Right atrium auricular region (tissue), 2 donors: ENCODE measurements around the gene LRRC26. TPM values are rescaled to one million over a fixed set of nuclear protein-coding genes. Genes with fewer than 3 reads are reported as not detected.
A peak's percentile ranks its signal among the peaks of the same experiment; 100 is the strongest.

Source experiments
- DNase-seq: peaks from one replicate; pipeline ENCODE4 v3.0.0-alpha.2; 2019; ENCODE audit warnings: low spot score
- H3K27ac ChIP-seq, 2 donors: fragments of 200-600 bp; sonication (generic); 1 replicate in 1 of 2; 2 replicates in 1 of 2; pipeline ENCODE4 v1.5.1; 2016 to 2019
- H3K27me3 ChIP-seq, 2 donors: fragments of 200-600 bp; sonication (generic); one replicate each; pipeline versions ENCODE4 v1.5.1 to v1.6.0; 2017 to 2019
- H3K36me3 ChIP-seq: fragments of 200-600 bp; sonication (generic); one replicate; pipeline ENCODE4 v1.5.1; 2016
- H3K4me1 ChIP-seq, 2 donors: fragments of 200-600 bp; sonication (generic); one replicate each; pipeline versions ENCODE4 v1.5.1 to v1.6.0; 2017 to 2019
- H3K4me3 ChIP-seq, 2 donors: fragments of 200-600 bp; sonication (generic); 1 replicate in 1 of 2; 2 replicates in 1 of 2; pipeline ENCODE4 v1.5.1; 2017 to 2019; ENCODE audit warnings: mild to moderate bottlenecking in 1 of 2, moderate library complexity in 1 of 2
- H3K9me3 ChIP-seq, 2 donors: fragments of 200-600 bp; sonication (generic); one replicate each; pipeline ENCODE4 v1.5.1; 2019
- total RNA-seq, 2 donors: library from RNA; depleted of rRNA; stranded (reverse); fragments of >200 nt; gene quantifications; one replicate each; pipeline ENCODE4 v1.1.0, GENCODE V29; 2016
- TF ChIP-seq, protein P1 (sequence below), 2 donors: fragments of 200-600 bp; sonication (generic); IDR thresholded peaks; one replicate each; pipeline ENCODE4 v1.5.1; 2019; ENCODE audit warnings: antibody characterized with exemption in 2 of 2

The LRRC26 gene, protein sequence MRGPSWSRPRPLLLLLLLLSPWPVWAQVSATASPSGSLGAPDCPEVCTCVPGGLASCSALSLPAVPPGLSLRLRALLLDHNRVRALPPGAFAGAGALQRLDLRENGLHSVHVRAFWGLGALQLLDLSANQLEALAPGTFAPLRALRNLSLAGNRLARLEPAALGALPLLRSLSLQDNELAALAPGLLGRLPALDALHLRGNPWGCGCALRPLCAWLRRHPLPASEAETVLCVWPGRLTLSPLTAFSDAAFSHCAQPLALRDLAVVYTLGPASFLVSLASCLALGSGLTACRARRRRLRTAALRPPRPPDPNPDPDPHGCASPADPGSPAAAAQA
- not detected for total RNA-seq

DNA sequence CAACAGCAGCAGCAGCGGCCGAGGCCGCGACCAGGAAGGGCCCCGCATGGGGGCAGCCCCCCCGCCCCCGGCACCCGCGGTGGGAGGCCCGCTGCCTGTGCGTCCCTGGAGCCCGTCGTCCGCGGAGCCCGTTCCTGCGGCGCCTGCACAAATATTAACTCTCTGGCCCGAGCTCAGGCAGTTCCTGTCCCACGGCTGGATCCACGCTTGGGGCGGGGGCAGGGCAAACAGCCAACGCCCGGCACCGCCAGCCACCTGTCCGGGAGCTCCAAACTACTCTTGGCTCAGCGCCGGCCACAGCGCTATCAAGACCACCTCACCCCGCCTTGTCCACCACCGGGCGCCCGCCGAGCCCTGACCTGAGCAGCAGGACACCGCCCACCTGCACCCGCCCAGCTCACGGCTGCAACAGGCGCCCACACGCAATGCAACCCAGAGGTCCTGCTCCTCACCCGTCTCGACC lies at the start of gene LRRC26:
Gene LRRC26, minus strand, starts transcription at position 156 of the 463 bp plus-strand sequence. Its CDS starts 108 bp downstream, at position 48.
- Histone ChIP-seq H3K4me3 (peak within 1 kb of the TSS; percentile 11 to 48), H3K9me3 (no peaks in the 10 kb centered on the region), H3K27me3 (peaks cover 28 to 37% of the 10 kb centered on the region in 2 donors), H3K36me3 (no peaks in the 10 kb centered on the region), H3K4me1 (peaks cover 0 to 35% of the 10 kb centered on the region in 2 donors), H3K27ac (no peak within 1 kb of the TSS)
- TF ChIP-seq, protein P1, sequence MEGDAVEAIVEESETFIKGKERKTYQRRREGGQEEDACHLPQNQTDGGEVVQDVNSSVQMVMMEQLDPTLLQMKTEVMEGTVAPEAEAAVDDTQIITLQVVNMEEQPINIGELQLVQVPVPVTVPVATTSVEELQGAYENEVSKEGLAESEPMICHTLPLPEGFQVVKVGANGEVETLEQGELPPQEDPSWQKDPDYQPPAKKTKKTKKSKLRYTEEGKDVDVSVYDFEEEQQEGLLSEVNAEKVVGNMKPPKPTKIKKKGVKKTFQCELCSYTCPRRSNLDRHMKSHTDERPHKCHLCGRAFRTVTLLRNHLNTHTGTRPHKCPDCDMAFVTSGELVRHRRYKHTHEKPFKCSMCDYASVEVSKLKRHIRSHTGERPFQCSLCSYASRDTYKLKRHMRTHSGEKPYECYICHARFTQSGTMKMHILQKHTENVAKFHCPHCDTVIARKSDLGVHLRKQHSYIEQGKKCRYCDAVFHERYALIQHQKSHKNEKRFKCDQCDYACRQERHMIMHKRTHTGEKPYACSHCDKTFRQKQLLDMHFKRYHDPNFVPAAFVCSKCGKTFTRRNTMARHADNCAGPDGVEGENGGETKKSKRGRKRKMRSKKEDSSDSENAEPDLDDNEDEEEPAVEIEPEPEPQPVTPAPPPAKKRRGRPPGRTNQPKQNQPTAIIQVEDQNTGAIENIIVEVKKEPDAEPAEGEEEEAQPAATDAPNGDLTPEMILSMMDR (IDR thresholded peaks at IDR 0.05): no peak
- DNase-seq: no peak

DNA sequence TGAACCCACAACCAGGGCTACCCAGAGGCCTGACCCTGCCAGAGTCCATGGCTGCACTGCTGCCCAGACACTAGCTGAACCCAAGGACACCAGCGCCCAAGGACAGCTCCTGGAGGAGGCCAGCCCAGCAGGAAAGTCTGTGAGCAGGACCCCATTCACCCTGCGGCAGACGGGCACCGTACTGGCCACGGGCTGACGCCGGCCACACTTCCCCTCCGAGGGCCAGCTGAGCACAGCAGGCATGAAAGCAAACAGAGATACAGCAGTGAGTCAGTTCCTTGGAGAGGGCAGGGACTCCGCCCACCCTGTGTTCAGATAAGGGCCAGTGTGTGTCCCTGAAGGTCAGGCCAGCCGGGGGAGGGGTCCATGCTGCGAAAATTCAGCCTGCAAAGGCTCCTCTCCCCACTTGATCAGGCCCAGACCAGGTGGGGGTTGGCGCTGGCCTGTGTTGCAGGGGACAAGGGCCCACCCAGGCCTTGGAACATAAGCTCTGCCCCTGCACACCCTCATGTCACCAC lies 49.0 kb upstream of the LRRC26 start:
- TF ChIP-seq, protein P1 (IDR thresholded peaks at IDR 0.05): no peak
- peak overlapping the region in 1 of 2 donors; percentile 42 for H3K27ac ChIP-seq

DNA sequence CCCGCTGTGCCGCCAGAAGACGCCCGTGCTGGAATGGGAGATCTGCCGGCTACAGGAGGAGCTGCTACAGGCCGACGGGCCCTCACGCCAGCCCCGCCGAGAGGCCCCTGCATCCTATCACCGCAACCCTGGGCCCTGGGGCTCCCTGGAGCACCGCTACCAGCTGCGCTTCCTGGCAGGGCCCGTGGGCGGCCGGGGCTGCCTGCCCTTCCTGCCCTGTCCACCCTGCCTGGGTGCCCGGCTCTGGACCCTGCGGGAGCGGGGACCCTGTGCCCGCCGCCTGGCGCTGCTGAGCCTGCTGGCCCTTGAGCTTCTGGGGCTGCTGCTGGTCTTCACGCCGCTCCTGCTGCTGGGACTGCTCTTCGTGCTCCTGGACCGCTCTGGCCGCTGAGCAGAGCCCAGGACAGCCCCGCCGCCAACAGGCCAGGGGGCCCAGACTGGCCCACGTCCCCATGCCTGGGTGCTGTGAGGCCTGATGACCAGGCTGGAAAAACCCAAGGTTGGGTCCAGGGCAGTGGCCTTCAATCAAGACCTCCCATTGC lies 48.4 kb upstream of the LRRC26 start:
- no peak overlapping the region for H3K4me3 ChIP-seq
- H3K36me3 ChIP-seq: no peaks in the 10 kb centered on the region
- no peaks in the 10 kb centered on the region for H3K27me3 ChIP-seq
- H3K27ac ChIP-seq: peak overlapping the region in 1 of 2 donors; percentile 42
- peaks cover 0 to 44% of the 10 kb centered on the region in 2 donors for H3K4me1 ChIP-seq
- H3K9me3 ChIP-seq: no peaks in the 10 kb centered on the region
- no peak for DNase-seq
- TF ChIP-seq, protein P1 (IDR thresholded peaks at IDR 0.05): no peak

More for the DNA sequence above, 49.0 kb upstream of the LRRC26 start:
- Histone ChIP-seq H3K36me3 (no peaks in the 10 kb centered on the region), H3K27me3 (no peaks in the 10 kb centered on the region), H3K4me3 (no peak overlapping the region), H3K4me1 (peaks cover 0 to 45% of the 10 kb centered on the region in 2 donors), H3K9me3 (no peaks in the 10 kb centered on the region)
- DNase-seq: no peak

DNA sequence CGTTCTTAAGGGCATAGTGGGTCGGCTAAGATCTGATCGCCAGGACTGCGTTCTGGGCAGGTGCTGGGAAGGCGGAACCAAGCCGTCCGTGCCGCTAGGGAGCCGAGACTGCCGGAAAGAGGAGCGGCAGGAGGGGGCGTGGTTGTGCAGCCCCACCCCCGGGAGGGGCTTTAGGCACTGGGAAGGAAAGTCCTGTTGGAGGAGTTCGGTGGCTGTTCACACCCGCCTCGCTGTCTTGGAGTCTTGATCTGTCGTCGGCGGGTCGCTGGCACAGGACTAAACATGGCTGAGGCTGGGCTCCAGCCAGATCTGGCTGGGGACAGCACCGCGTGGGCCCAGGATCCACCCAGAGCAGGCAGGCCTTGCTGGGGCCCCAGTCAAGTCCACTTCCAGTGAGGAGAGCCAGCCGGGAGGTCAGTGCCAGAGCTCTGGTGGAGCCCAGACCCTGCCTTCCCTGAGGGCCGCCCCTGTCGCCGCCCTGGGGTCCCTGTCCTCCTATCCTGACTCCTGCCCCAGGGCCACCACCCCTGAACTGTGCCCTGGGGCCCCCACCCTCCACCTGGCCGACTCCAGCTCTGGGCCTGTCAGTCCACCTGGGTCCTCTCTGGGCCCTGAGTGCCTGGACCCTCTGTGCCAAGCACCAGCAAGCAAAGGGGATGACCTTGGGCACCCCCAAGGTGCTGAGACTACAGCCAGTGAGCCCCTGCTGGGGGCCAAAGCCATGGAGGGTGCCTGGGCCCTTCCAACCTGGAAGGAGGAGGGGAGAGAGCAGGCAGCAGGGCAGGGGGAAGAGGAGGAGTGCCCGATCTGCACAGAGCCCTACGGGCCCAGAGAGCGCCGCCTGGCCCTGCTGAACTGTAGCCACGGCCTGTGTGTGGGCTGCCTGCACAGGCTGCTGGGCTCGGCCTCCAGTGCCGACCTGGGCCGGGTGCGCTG lies 47.7 kb upstream of the LRRC26 start:
- DNase-seq: no peak
- Histone ChIP-seq H3K27me3 (no peaks in the 10 kb centered on the region), H3K4me1 (peaks cover 0 to 37% of the 10 kb centered on the region in 2 donors), H3K4me3 (peak overlapping the region; percentile 14 to 25), H3K27ac (no peak overlapping the region), H3K9me3 (no peaks in the 10 kb centered on the region), H3K36me3 (no peaks in the 10 kb centered on the region)
- TF ChIP-seq, protein P1 (IDR thresholded peaks at IDR 0.05): no peak

DNA sequence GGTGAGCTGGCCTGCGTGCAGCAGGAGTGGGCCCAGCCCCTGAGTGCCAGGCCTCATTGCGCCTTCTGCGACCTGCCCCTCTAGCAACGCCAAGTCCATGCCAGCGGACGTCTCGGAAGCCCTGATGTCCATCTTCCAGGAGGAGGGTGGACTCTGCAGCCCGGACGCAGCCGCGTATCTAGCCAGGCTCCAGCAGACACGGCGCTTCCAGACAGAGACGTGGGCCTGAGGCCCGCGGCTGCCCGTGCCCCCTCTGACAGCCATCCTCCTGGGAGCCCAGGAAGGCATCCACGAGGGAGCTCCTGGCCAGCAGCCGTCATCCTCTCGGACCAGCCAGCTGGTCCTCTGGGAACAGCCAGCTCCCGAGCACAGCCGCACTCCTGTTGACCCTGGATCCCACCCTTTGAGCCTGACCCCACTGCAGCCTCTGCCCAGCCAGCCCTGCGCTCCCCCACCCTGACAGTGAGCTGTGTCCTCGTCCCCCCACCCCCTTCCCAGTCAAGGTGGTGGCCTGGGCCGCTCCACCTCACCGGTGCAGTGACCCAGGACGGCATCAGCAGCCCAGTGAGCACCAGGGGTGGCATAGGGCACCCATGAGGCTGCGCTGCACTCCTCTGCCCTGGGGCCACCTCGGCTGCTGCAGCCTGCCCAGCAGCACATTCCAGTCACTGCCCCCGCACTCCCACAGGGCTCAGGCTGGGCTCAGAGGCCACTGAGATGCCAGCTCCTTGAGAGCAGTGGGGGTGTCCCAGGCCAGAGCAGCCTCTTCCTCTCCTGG lies 46.5 kb upstream of the LRRC26 start:
- TF ChIP-seq, protein P1 (IDR thresholded peaks at IDR 0.05): no peak
- H3K4me3 ChIP-seq: no peak overlapping the region

More for the DNA sequence above, 46.5 kb upstream of the LRRC26 start:
- H3K9me3 ChIP-seq: no peaks in the 10 kb centered on the region
- no peaks in the 10 kb centered on the region for H3K36me3 ChIP-seq
- no peaks in the 10 kb centered on the region for H3K27me3 ChIP-seq
- no peak overlapping the region for H3K27ac ChIP-seq
- DNase-seq: no peak
- peaks cover 0 to 30% of the 10 kb centered on the region in 2 donors for H3K4me1 ChIP-seq
